Hindlimb muscle (tissue), 1 donor: Measurements from ENCODE around the gene ENOX1. TPM values are rescaled to one million over a fixed set of nuclear protein-coding genes. Genes with fewer than 3 reads are reported as not detected.
A peak's percentile ranks its signal among the peaks of the same experiment; 100 is the strongest.

Experiments
- DNase-seq: peaks from one replicate; pipeline ENCODE4 v3.0.0-alpha.2; 2013
- polyA plus RNA-seq: library from polyadenylated mRNA; unstranded; fragments of 120-200 nt; gene quantifications from one replicate; pipeline ENCODE4 v1.2.1, GENCODE V29; 2013; ENCODE audit not compliant: insufficient read length

Gene ENOX1
- polyA plus RNA-seq, 1 donor = 8.4 TPM

- no peak for DNase-seq
Observed at GRCh38 chr13:43273362-43273761, 513.4 kb downstream of the ENOX1 start.

DNA sequence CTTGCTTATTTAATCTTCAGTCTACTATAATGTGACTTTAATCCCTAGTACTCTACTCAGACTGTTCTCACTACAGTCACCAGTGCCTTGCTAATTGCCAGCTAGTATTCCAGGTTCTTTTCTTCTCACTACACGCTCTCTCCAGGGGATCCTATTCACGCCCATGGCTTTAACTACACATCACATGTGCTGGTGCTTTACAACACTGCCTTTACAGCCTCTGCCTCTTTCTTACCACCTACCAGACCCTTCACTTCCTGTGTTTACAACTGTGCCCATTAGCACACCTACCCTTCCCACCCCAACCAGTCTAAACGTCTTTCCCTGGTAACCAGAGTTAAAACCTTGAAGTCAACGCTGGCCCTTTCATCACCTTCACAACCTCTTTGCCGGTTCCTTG is 513.9 kb downstream of the ENOX1 start:
- DNase-seq = no peak

GRCh38 chr13:43271152-43271551 is 515.6 kb downstream of the ENOX1 start:
- DNase-seq = no peak

- no peak for DNase-seq
Observed at GRCh38 chr13:43270130-43270830, 516.5 kb downstream of the ENOX1 start.

DNA sequence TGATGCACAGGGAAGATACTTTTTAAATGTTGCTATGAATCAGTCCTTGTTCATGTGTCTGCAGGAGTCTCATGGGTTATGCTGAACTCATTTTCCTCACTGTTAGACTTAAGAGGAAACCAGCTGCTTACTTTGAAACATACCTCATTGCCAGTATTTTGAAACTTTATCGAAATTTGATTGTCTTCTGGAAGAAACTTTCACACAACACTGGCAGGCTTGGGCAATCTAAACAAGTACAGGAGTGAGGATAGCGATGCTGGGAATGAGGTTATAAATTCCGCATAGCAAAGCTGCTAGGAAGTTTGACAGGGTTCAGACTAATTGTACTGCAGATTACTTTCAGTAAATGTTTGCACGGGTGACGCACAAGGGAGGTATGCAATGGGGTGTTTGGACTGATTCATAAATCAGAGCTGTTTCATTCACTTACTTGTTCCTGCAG is 517.7 kb downstream of the ENOX1 start:
- peak; percentile 37 for DNase-seq

GRCh38 chr13:43268632-43269031 is 518.1 kb downstream of the ENOX1 start:
- DNase-seq = no peak

DNA sequence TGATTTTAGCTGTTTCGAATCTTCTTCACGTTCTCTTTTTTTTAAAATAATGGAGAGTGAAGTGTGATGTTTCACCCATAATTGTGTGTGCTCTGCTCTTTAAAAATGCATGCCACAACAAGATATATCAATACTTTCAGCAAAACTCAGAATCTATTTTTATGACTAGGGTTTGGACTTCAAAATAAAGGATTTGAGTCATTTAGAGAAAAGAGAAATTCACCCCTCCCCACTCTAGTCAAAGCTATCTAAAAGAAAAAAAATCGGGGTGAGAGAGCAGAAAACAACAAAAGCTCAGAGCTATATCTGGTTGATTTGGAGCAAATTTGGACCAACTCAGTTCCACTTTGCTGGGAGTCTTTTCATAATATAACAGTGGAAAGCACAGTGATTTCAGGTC is 518.9 kb downstream of the ENOX1 start:
- DNase-seq = no peak

- DNase-seq = no peak
Observed at GRCh38 chr13:43266936-43267615, 519.7 kb downstream of the ENOX1 start.

DNA sequence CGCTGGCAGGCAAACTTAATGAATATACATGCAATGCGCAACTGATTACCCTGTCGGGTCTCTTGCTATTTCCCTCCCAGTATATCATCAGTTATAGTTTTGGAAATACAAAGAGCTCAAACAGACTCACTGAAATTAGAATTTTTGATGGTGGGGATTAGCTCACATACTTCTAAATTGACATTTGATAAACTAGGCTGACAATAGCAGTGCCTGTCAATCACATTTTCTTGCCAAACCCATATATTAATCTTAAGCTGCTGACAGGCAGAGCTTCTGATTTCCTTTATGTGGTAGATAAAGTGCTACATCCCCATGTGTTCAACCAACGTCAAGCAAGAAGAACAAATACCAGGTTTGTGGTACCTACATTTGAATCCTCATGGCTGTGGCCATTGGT is 521.7 kb downstream of the ENOX1 start:
- DNase-seq = no peak

DNA sequence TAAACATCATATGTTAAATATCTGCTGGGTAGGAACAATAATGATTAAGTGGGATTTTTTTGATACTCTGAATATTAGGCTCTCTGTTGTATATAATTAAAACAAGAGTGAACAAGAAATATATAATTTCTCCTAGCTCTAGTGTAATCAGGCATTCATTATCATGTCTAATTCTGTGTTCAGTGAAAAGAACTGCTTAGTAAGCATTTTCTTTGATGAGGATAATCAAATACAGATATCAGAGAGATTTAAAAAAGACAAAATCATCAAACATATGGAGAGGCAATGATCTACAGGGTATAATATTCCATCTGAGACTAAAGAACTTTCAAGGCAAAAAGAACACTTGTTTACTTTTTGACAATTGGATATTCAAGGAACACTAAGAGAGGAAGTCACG is 522.3 kb downstream of the ENOX1 start:
- DNase-seq = no peak

- DNase-seq = no peak
Observed at GRCh38 chr13:43263047-43263446, 523.7 kb downstream of the ENOX1 start.

DNA sequence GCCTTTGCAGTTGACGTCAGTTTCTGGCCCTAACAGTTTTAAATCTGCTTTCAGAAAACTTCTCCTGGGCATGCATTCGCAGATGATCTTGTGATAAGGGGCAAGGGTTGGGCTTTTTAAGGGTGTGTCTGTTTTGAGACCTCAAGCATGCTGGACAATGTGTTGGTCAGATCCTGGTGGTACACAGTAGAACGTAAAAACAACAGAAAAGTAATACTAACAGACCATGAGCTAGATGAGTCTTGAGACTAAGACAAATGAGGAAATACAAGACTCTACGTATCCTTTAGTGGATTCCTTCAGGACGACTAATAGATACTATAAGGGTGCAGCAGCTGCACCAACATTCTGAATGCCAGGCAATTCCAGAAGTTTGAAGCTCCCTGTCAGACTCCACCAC is 525.8 kb downstream of the ENOX1 start:
- DNase-seq = no peak

GRCh38 chr13:43258771-43259170 is 528.0 kb downstream of the ENOX1 start:
- DNase-seq = no peak

- DNase-seq = no peak
Observed at GRCh38 chr13:43257765-43258164, 529.0 kb downstream of the ENOX1 start.

- no peak for DNase-seq
Observed at GRCh38 chr13:43251961-43252360, 534.8 kb downstream of the ENOX1 start.

DNA sequence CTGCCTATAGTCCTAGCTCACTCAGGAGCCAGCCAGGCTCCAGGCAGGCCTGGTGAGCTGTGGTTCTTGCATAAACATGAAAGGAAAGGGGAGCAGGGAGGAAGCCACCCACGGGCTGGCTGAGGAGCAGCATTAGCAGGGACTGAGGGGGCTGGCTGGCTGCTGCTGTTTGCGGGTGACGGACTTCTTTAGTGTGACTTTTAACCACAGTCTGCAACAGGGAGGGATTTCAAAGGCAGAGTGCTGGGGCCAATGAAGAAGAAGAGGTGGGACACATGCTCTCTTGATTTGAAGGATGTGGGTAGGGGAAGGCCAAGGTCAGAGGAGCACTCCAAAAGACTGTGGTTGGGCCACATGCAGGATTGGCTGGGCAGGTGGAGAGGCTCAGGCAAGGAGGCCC is 540.4 kb downstream of the ENOX1 start:
- DNase-seq = no peak

DNA sequence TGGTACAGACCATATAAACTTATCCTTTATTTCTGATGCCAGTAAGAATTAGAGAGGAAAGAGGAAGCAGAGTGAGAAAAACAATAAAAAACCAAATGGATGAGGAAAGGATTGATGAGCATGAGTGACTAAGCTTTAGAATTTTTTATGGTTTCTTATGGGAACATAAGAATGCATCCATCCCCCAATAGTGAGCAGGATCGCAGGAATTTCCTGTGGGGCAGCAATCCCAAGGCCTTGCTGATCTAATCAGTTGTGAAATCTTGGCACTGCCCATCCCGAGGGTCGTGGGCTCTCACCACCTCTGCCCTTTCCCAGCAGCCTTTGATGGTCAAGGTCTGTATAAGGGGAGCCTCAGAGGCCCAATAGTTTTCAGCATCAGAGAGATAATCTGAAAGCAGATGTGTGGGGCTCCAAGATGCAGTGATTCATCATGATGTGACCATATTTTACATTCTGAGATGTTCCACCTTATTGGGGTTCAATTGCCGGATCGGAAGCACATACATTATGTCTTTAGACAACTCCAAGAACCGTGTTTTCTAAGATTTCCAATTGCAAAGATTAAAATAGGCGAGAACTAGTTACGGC is 541.3 kb downstream of the ENOX1 start:
- no peak for DNase-seq

- no peak for DNase-seq
Observed at GRCh38 chr13:43244481-43244880, 542.3 kb downstream of the ENOX1 start.

DNA sequence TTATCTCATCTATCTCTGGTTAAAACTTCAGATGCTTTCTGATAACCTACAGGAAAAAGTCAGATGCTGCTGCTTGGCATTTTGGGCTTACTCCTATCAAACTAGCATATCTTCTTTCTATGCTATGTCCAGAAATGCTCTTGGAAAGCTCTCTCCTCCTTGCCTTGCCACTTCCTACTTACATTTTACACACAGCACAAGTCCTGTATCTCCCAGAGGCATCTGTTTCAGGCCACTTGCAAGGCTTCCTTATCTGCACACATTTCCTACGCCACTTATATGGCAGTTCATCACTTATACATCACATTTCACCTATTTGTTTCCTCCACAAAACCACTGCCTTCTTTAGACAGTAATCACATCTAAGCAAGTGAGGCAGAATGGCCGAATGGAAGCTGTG is 543.1 kb downstream of the ENOX1 start:
- no peak for DNase-seq

- no peak for DNase-seq
Observed at GRCh38 chr13:43242040-43242439, 544.7 kb downstream of the ENOX1 start.

DNA sequence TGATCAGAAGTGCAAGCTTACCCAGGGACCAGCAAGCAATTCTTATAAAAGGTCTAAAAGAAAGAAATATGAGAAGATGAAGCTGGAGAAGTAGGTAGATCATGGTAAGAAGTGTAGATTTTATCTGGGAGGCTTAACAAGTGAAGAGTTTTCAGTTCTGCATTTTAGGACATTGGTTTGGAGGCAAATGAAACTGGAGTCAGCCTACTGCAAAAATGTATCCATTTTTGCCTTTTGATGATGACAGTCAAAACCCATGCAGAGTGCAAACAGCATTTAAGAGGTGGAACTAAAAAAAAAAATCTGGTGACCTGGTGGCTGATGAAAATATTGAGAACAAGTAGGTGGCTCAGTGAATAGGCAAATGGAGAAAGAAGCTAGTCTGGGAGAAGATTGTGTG is 546.5 kb downstream of the ENOX1 start:
- DNase-seq = no peak

- DNase-seq = no peak
Observed at GRCh38 chr13:43239275-43239840, 547.4 kb downstream of the ENOX1 start.

DNA sequence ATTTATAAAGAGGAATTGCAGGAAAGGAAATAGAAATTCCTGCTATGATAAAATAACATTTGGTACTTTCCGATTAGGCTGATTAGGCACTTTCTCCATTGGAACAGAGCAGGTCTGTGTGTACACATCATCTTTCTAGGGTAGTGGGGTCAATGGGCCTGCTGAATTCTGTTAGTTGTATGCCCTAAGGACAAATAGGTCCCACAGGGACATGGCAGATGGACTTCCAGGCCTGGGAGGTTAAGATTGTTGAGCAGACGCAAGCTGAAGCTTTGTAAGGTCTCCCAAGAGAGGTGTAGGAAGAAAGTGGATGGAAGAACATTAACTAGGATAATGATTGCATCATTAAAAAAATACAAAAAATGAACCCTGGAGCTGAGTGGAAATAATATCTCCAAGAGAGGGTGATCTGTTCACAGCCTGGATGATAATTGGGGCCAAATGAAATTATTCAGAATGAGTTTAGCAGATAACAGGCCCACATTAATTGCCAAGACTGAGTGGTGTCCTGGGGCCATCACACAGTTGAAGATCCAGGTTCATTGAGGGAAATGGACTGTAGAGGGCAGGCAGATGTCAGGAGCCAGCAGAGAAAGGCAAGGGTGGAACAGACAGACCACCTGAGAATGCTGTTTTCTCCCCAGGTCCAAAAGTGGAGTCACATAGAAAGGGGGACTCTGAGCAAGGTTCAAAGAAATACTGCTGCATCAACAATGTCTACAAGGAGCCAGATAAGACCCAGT is 548.3 kb downstream of the ENOX1 start:
- DNase-seq = no peak
